IgD-negative memory B cell (primary cell): ENCODE results near the gene IL21R. TPM values are rescaled to one million over a fixed set of nuclear protein-coding genes. Genes with fewer than 3 reads are reported as not detected.

Experiments
- H3K27ac Mint-ChIP-seq, 3 donors: one replicate each; pipeline ENCODE4 v1.8.0; 2020 to 2022; ENCODE audit warnings: mild to moderate bottlenecking in 3 of 3, mixed read lengths in 3 of 3, moderate library complexity in 1 of 3
- H3K27me3 Mint-ChIP-seq: one replicate; pipeline ENCODE4 v1.8.0; 2021; ENCODE audit warnings: mixed read lengths
- H3K36me3 Mint-ChIP-seq: one replicate; pipeline ENCODE4 v1.8.0; 2020; ENCODE audit warnings: mild to moderate bottlenecking, mixed read lengths
- H3K4me1 Mint-ChIP-seq, 3 donors: one replicate each; pipeline ENCODE4 v1.8.0; 2020 to 2022; ENCODE audit warnings: mixed read lengths in 3 of 3, mild to moderate bottlenecking in 1 of 3
- H3K4me3 Mint-ChIP-seq, 4 donors: one replicate each; pipeline ENCODE4 v1.8.0; 2020 to 2022; ENCODE audit warnings: mild to moderate bottlenecking in 4 of 4, mixed read lengths in 4 of 4, moderate library complexity in 3 of 4
- H3K9me3 Mint-ChIP-seq, 3 donors: one replicate each; pipeline ENCODE4 v1.8.0; 2020 to 2021; ENCODE audit warnings: mixed read lengths in 3 of 3, mild to moderate bottlenecking in 1 of 3
- polyA plus RNA-seq: library from polyadenylated mRNA; unstranded; fragments of 300-500 nt; fragmentation: Illumina TruSeq; gene quantifications from one replicate; pipeline ENCODE4 v1.2.3, GENCODE V29; 2021

IL21R gene
- polyA plus RNA-seq, 1 donor from 2014 or later, result 2.2 TPM

- Mint-ChIP-seq H3K27ac (no peak overlapping the region), H3K36me3 (peaks cover 26% of the 10 kb centered on the region), H3K27me3 (no peaks in the 10 kb centered on the region), H3K9me3 (no peaks in the 10 kb centered on the region), H3K4me1 (no peaks in the 10 kb centered on the region), H3K4me3 (no peak overlapping the region)
These were observed 72.1 kb downstream of the IL21R start for GRCh38 chr16:27474041-27474440.

GRCh38 chr16:27474921-27475320 lies 72.9 kb downstream of the IL21R start:
- no peak overlapping the region for H3K4me3 Mint-ChIP-seq
- no peaks in the 10 kb centered on the region for H3K4me1 Mint-ChIP-seq
- H3K9me3 Mint-ChIP-seq, result no peaks in the 10 kb centered on the region
- H3K27ac Mint-ChIP-seq, result no peak overlapping the region
- no peaks in the 10 kb centered on the region for H3K27me3 Mint-ChIP-seq
- peaks cover 21% of the 10 kb centered on the region for H3K36me3 Mint-ChIP-seq

DNA sequence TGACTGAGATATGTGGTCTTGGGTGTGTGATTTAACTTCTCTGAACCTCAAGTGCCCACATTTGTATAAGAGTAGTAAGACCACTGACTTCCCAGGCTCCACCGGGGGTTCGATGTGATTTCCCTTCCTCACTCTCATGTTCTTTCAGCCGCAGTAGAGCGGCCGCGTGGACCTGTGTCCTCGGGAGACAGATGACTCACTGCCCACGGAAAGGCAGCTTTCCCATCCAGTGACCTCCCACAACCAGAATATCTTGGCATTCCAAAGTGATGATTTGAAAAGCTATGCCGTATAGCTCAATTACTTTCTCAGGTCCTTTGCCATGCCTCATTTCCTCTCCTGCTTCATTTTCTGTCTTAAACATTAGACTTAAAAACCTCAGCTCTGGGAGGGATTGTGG lies 73.6 kb downstream of the IL21R start:
- peaks cover 20% of the 10 kb centered on the region for H3K36me3 Mint-ChIP-seq
- H3K27me3 Mint-ChIP-seq, result no peaks in the 10 kb centered on the region
- H3K4me1 Mint-ChIP-seq, result no peaks in the 10 kb centered on the region
- H3K4me3 Mint-ChIP-seq, result no peak overlapping the region
- H3K27ac Mint-ChIP-seq, result no peak overlapping the region
- no peaks in the 10 kb centered on the region for H3K9me3 Mint-ChIP-seq

GRCh38 chr16:27476240-27476639 lies 74.3 kb downstream of the IL21R start:
- H3K4me3 Mint-ChIP-seq, result no peak overlapping the region
- no peak overlapping the region for H3K27ac Mint-ChIP-seq
- H3K9me3 Mint-ChIP-seq, result no peaks in the 10 kb centered on the region
- H3K36me3 Mint-ChIP-seq, result peaks cover 15% of the 10 kb centered on the region
- H3K27me3 Mint-ChIP-seq, result no peaks in the 10 kb centered on the region
- H3K4me1 Mint-ChIP-seq, result no peaks in the 10 kb centered on the region

GRCh38 chr16:27480761-27481160 lies 78.8 kb downstream of the IL21R start:
- Mint-ChIP-seq H3K27me3 (no peaks in the 10 kb centered on the region), H3K4me1 (no peaks in the 10 kb centered on the region), H3K36me3 (peaks cover 4% of the 10 kb centered on the region), H3K9me3 (no peaks in the 10 kb centered on the region), H3K4me3 (no peak overlapping the region), H3K27ac (no peak overlapping the region)

GRCh38 chr16:27481282-27481934 lies 79.4 kb downstream of the IL21R start:
- Mint-ChIP-seq H3K36me3 (peaks cover 7% of the 10 kb centered on the region), H3K27ac (no peak overlapping the region), H3K9me3 (no peaks in the 10 kb centered on the region), H3K27me3 (no peaks in the 10 kb centered on the region), H3K4me1 (no peaks in the 10 kb centered on the region), H3K4me3 (no peak overlapping the region)

GRCh38 chr16:27482397-27483087 lies 80.6 kb downstream of the IL21R start:
- H3K4me1 Mint-ChIP-seq, result no peaks in the 10 kb centered on the region
- H3K36me3 Mint-ChIP-seq, result peaks cover 7% of the 10 kb centered on the region
- no peaks in the 10 kb centered on the region for H3K9me3 Mint-ChIP-seq
- no peak overlapping the region for H3K27ac Mint-ChIP-seq
- no peak overlapping the region for H3K4me3 Mint-ChIP-seq
- H3K27me3 Mint-ChIP-seq, result no peaks in the 10 kb centered on the region

- H3K9me3 Mint-ChIP-seq, result no peaks in the 10 kb centered on the region
- peaks cover 7% of the 10 kb centered on the region for H3K36me3 Mint-ChIP-seq
- no peak overlapping the region for H3K27ac Mint-ChIP-seq
- no peaks in the 10 kb centered on the region for H3K27me3 Mint-ChIP-seq
- H3K4me1 Mint-ChIP-seq, result no peaks in the 10 kb centered on the region
- no peak overlapping the region for H3K4me3 Mint-ChIP-seq
These were observed 81.1 kb downstream of the IL21R start for GRCh38 chr16:27483088-27483437.

- Mint-ChIP-seq H3K4me3 (no peak overlapping the region), H3K27me3 (no peaks in the 10 kb centered on the region), H3K9me3 (no peaks in the 10 kb centered on the region), H3K4me1 (no peaks in the 10 kb centered on the region), H3K27ac (no peak overlapping the region), H3K36me3 (peaks cover 3% of the 10 kb centered on the region)
These were observed 81.7 kb downstream of the IL21R start for GRCh38 chr16:27483624-27484023.

GRCh38 chr16:27485126-27485525 lies 83.2 kb downstream of the IL21R start:
- Mint-ChIP-seq H3K36me3 (peaks cover 6% of the 10 kb centered on the region), H3K9me3 (no peaks in the 10 kb centered on the region), H3K27ac (no peak overlapping the region), H3K27me3 (no peaks in the 10 kb centered on the region), H3K4me1 (no peaks in the 10 kb centered on the region), H3K4me3 (no peak overlapping the region)

- H3K4me1 Mint-ChIP-seq, result no peaks in the 10 kb centered on the region
- peaks cover 6% of the 10 kb centered on the region for H3K36me3 Mint-ChIP-seq
- H3K27ac Mint-ChIP-seq, result no peak overlapping the region
These were observed 83.8 kb downstream of the IL21R start for GRCh38 chr16:27485811-27486210.

DNA sequence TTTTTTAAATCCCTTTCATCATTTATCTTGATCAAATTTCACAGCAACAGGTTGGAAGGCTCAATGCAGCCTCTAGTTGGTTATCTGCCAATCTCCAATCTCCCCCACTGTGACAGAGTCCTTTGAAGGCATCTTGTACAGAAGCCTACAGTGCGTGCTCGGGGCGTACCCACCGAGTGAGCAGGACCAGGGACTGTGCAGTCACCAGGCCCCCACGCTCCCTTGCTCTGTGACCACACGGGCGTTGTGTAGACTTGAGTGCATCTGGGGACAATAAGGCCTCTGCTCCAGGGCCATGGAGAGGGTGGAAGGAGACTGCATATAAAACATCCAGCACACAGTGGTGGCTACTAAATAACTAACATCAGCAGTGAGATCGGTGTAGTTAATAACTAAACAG lies 84.4 kb downstream of the IL21R start:
- H3K9me3 Mint-ChIP-seq, result no peaks in the 10 kb centered on the region
- H3K27me3 Mint-ChIP-seq, result no peaks in the 10 kb centered on the region
- H3K4me3 Mint-ChIP-seq, result no peak overlapping the region
- no peaks in the 10 kb centered on the region for H3K4me1 Mint-ChIP-seq
- no peak overlapping the region for H3K27ac Mint-ChIP-seq
- H3K36me3 Mint-ChIP-seq, result peaks cover 6% of the 10 kb centered on the region

More at GRCh38 chr16:27485811-27486210, 83.8 kb downstream of the IL21R start:
- Mint-ChIP-seq H3K27me3 (no peaks in the 10 kb centered on the region), H3K9me3 (no peaks in the 10 kb centered on the region), H3K4me3 (no peak overlapping the region)

- Mint-ChIP-seq H3K4me3 (no peak overlapping the region), H3K4me1 (no peaks in the 10 kb centered on the region), H3K27ac (no peak overlapping the region), H3K27me3 (no peaks in the 10 kb centered on the region), H3K9me3 (no peaks in the 10 kb centered on the region), H3K36me3 (peaks cover 6% of the 10 kb centered on the region)
These were observed 84.8 kb downstream of the IL21R start for GRCh38 chr16:27486760-27487159.

GRCh38 chr16:27489421-27489820 lies 87.4 kb downstream of the IL21R start:
- Mint-ChIP-seq H3K4me3 (no peak overlapping the region), H3K9me3 (no peaks in the 10 kb centered on the region), H3K27me3 (no peaks in the 10 kb centered on the region), H3K4me1 (no peaks in the 10 kb centered on the region), H3K36me3 (peaks cover 8% of the 10 kb centered on the region), H3K27ac (no peak overlapping the region)

DNA sequence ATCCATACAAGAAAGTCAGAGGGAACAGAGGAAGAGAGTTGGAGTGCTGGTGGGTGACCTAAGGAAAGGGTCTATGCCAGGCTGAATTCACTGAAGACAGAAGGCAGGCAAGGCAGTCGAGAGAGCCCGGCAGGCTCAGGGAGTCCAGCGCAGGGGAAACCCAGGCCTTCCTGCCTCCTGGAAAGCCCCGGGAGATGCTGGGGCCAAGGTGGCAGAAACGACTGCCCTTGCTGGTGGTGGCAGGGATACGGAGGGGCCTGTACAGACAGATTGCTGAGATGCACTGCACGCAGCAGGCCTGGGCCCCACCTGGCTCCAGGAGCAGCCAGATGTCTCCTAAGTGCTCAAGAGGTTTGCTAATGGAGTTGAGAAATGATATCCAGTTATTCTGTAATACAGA lies 87.9 kb downstream of the IL21R start:
- Mint-ChIP-seq H3K4me3 (no peak overlapping the region), H3K27ac (no peak overlapping the region), H3K27me3 (no peaks in the 10 kb centered on the region), H3K4me1 (no peaks in the 10 kb centered on the region), H3K9me3 (no peaks in the 10 kb centered on the region), H3K36me3 (peaks cover 8% of the 10 kb centered on the region)

DNA sequence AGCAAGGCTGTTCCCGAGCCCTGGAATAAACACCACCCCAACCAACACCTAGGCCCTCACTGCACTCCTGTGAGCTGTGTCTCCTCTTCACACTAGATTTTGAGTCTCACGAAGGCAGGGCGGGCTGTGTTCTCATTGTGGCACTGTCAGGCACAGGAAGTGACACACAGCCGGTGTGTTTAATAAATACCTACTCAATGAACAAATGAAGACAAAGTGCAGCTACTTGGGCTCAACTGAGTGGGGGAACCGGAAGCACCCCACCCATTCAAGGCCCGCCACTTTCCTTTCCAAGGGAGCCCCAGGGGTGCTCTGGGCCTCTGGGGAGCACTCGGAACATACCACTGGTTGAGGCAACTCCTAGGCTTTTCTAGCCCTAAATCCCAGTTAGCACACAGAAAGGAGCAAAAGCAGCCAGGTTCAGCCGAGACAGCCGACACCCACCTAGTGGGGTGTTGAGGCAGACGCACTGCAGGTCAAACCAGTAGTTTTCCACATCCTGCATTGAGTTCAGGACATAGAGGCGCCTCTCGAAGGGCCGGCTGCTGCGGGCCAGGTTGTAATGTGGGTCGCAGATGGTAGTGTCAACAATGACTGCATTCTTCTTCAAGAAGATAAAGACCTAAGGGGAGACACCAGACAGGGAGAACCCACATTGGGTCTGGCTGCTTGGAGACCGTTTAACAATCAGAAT lies 90.1 kb downstream of the IL21R start:
- H3K4me1 Mint-ChIP-seq, result no peaks in the 10 kb centered on the region
- no peaks in the 10 kb centered on the region for H3K27me3 Mint-ChIP-seq
- H3K4me3 Mint-ChIP-seq, result no peak overlapping the region
- peaks cover 5% of the 10 kb centered on the region for H3K36me3 Mint-ChIP-seq
- H3K27ac Mint-ChIP-seq, result no peak overlapping the region
- no peaks in the 10 kb centered on the region for H3K9me3 Mint-ChIP-seq
